K562 (cell line): ENCODE data around the gene CST7. TPM values are rescaled to one million over a fixed set of nuclear protein-coding genes. Genes with fewer than 3 reads are reported as not detected.

Experiments
- ADNP ChIP-seq: fragments of 200-800 bp; sonication (Bioruptor generic); IDR thresholded peaks from 2 replicates; pipeline ENCODE4 v1.6.1; 2016; ENCODE audit warnings: missing genetic modification characterization, missing compliant biosample characterization
- E2F4 ChIP-seq: sonication (generic); formaldehyde crosslinking; IDR thresholded peaks from 2 replicates; pipeline ENCODE4 v1.8.0; 2022; ENCODE audit warnings: mild to moderate bottlenecking, low read depth, missing genetic modification reagents
- FIP1L1 ChIP-seq: fragments of 200-400 bp; formaldehyde crosslinking; IDR thresholded peaks from 2 replicates; pipeline ENCODE4 v1.6.1; 2018; ENCODE audit warnings: mild to moderate bottlenecking, low read depth, low read length; ENCODE audit not compliant: poor library complexity, severe bottlenecking
- GTF2F1 ChIP-seq: IDR thresholded peaks from 2 replicates; pipeline ENCODE4 v1.6.1; 2011; ENCODE audit warnings: low read depth, low read length, improper control_type of control experiment
- HMBOX1 ChIP-seq: sonication (generic); IDR thresholded peaks from 2 replicates; pipeline ENCODE4 v1.6.1; 2016
- MITF ChIP-seq: IDR thresholded peaks from 2 replicates; pipeline ENCODE4 v1.6.1; 2014; ENCODE audit warnings: antibody characterized with exemption
- MTA2 ChIP-seq: fragments of 450-650 bp; IDR thresholded peaks from 2 replicates; pipeline ENCODE4 v1.6.1; 2016; ENCODE audit warnings: low read depth
- NUFIP1 ChIP-seq: fragments of 450-650 bp; IDR thresholded peaks from 2 replicates; pipeline ENCODE4 v1.6.1; 2018; ENCODE audit not compliant: partially characterized antibody
- TEAD1 ChIP-seq, 2 experiments: fragments of 450-650 bp in 1 of 2; sonication (generic) in 1 of 2; formaldehyde crosslinking; IDR thresholded peaks; 2 replicates each; pipeline versions ENCODE4 v1.4.0 to v1.8.0; 2020 to 2022; ENCODE audit warnings: mild to moderate bottlenecking in 2 of 2, missing genetic modification reagents in 1 of 2
- TGIF2 ChIP-seq: sonication (generic); formaldehyde crosslinking; IDR thresholded peaks from 2 replicates; pipeline ENCODE4 v1.8.1; 2022; ENCODE audit warnings: mild to moderate bottlenecking, missing genetic modification reagents, moderate library complexity
- YY1 ChIP-seq, 3 experiments: IDR thresholded peaks; 2 replicates each; pipeline ENCODE4 v1.6.1; 2011; ENCODE audit warnings: low read length in 2 of 3, mild to moderate bottlenecking in 2 of 3, moderate library complexity in 2 of 3, borderline replicate concordance in 1 of 3, control low read depth in 1 of 3, low read depth in 1 of 3; ENCODE audit not compliant: insufficient read depth in 3 of 3, insufficient replicate concordance in 2 of 3, control insufficient read depth in 1 of 3, insufficient read length in 1 of 3; ENCODE audit errors: extremely low read depth in 1 of 3
- ZNF589 ChIP-seq: fragments of 200-800 bp; sonication (Bioruptor generic); IDR thresholded peaks from 2 replicates; pipeline ENCODE4 v1.6.1; 2016; ENCODE audit warnings: low read depth, missing genetic modification characterization, missing compliant biosample characterization
- ZNF592 ChIP-seq: fragments of 450-650 bp; IDR thresholded peaks from 2 replicates; pipeline ENCODE4 v1.6.1; 2017; ENCODE audit warnings: antibody characterized with exemption, mild to moderate bottlenecking
- polyA plus RNA-seq, 8 experiments: library from polyadenylated mRNA; depleted of rRNA in 4 of 8; stranded (reverse) in 5 of 8; unstranded in 3 of 8; fragments of >200 nt; fragmentation: Nextera tagmentation in 2 of 8; fragmentation: Illumina TruSeq in 1 of 8; extraction: Ambion mirVana in 2 of 8; extraction: Trizol in 1 of 8; gene quantifications; 2 replicates each; pipeline versions ENCODE4 v1.2.1 to v1.2.3, GENCODE V29; 2011 to 2014; ENCODE audit warnings: inconsistent platforms in 1 of 8, missing spikeins in 1 of 8
- total RNA-seq, 7 experiments: library from RNA; depleted of rRNA in 6 of 7; stranded (reverse); fragments of >200 nt in 6 of 7; fragmentation: Illumina TruSeq in 2 of 7; extraction: Trizol in 2 of 7; gene quantifications; 2 replicates each; pipeline versions ENCODE4 v1.2.1 to v1.2.3, GENCODE V29; 2011 to 2021; ENCODE audit warnings: low replicate concordance in 1 of 7

CST7 gene
- total and polyA plus RNA-seq, 9 of the 15 experiments (the other 6 are each of a cell fraction or from before 2014, with no cell fraction given), result not detected

GRCh38 chr20:24966317-24967012, 17.4 kb downstream of the CST7 start (continued):
- no peak for TF ChIP-seq E2F4 (CRISPR knock-in tag)
- TF ChIP-seq GTF2F1, result no peak
- no peak for TF ChIP-seq ZNF589 (CRISPR knock-in tag)
- no peak for TF ChIP-seq TEAD1 (CRISPR knock-in tag; IDR thresholded peaks at IDR 0.05)
- TF ChIP-seq HMBOX1, result no peak
- TF ChIP-seq ZNF592, result no peak
- no peak for TF ChIP-seq YY1 (IDR thresholded peaks at IDR 0.05; ENCODE audit: borderline replicate concordance in 1 of 3, control insufficient read depth in 1 of 3, extremely low read depth in 1 of 3, insufficient read depth in 3 of 3, insufficient read length in 1 of 3, insufficient replicate concordance in 2 of 3, low read depth in 1 of 3, low read length in 2 of 3)
- TF ChIP-seq NUFIP1, result no peak
- TF ChIP-seq ADNP (tag), result no peak
- TF ChIP-seq FIP1L1, result no peak
- TF ChIP-seq MTA2, result no peak
- TF ChIP-seq TGIF2 (CRISPR knock-in tag), result no peak
- TF ChIP-seq MITF, result no peak
